ENCODE measurements around the gene CDC42BPB. TPM values are rescaled to one million over a fixed set of nuclear protein-coding genes. Genes with fewer than 3 reads are reported as not detected.

Gene CDC42BPB
- polyA plus RNA-seq, 1 donor (not counting 4 experiments of a cell fraction or from before 2014, with no cell fraction given), result 41.3 TPM

DNA sequence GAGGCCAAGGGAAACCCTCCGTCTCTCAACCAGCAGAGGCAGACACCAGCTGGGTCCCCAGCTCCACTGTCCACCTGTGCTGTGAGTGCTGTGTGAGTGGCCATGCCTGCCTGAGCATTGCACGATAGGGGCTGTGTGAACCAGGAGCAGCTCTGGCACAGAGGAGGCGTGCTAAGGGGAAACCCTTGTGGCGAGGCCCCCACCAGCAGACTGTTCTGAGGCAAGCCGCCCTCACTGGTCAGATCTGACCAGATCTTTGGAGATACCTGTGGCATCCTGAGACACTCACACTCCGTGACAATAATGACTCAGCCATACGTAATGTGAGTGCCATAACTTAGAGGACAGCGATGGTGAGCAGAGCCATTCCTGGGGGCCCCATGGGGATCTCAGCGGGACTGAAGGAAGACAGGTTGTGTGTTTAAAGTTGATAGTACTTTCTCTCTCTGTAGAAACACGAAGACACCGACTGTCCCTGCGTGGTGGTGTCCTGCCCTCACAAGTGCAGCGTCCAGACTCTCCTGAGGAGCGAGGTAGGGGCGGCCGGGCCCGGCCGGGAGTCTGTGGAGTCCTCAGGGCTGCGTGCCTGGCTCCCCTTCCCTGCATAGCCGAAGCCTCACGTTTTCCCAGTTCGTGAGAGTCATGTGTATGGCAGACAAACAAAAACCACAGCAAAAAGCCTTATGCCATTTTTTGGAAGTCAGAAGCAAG, 171.5 kb downstream of the CDC42BPB start:
- H3K79me2 ChIP-seq (ENCODE audit: control insufficient read depth, insufficient read depth, low read length), result no peaks in the 10 kb centered on the region
- no peak overlapping the region for H3K9ac ChIP-seq (ENCODE audit: control insufficient read depth, extremely low read depth, insufficient read depth, low read length)
- H3K9me1 ChIP-seq (ENCODE audit: control insufficient read depth, extremely low read depth, insufficient read depth, low read length), result no peaks in the 10 kb centered on the region
- H3K27ac ChIP-seq (ENCODE audit: control insufficient read depth, insufficient read depth, low read length), result no peak overlapping the region
- H3K9me3 ChIP-seq (ENCODE audit: control insufficient read depth, low read depth, low read length), result no peaks in the 10 kb centered on the region
- dilution Hi-C loops (cut with MboI; ENCODE audit: extremely low pct_ligation_motif_present, low sequenced_read_pairs), result no loop called here
- FAIRE-seq (no peak), DNase-seq (ENCODE audit: low read depth, low spot score) (no peak)
- no peak overlapping the region for H3K4me2 ChIP-seq (ENCODE audit: control insufficient read depth, extremely low read depth, insufficient read depth, low read depth, low read length)
- peaks cover 11 to 21% of the 10 kb centered on the region in 2 experiments for H3K36me3 ChIP-seq (ENCODE audit: control insufficient read depth in 2 of 2, extremely low read depth in 1 of 2, insufficient read depth in 2 of 2, low read length in 2 of 2)
- no peaks in the 10 kb centered on the region for H4K20me1 ChIP-seq (ENCODE audit: control insufficient read depth, extremely low read depth, insufficient read depth, low read length)
- no peak overlapping the region for H3K4me3 ChIP-seq (ENCODE audit: control insufficient read depth in 2 of 3, extremely low read depth in 1 of 3, insufficient read depth in 2 of 3, low read depth in 1 of 3, low read length in 3 of 3)
- TF ChIP-seq, protein P1, sequence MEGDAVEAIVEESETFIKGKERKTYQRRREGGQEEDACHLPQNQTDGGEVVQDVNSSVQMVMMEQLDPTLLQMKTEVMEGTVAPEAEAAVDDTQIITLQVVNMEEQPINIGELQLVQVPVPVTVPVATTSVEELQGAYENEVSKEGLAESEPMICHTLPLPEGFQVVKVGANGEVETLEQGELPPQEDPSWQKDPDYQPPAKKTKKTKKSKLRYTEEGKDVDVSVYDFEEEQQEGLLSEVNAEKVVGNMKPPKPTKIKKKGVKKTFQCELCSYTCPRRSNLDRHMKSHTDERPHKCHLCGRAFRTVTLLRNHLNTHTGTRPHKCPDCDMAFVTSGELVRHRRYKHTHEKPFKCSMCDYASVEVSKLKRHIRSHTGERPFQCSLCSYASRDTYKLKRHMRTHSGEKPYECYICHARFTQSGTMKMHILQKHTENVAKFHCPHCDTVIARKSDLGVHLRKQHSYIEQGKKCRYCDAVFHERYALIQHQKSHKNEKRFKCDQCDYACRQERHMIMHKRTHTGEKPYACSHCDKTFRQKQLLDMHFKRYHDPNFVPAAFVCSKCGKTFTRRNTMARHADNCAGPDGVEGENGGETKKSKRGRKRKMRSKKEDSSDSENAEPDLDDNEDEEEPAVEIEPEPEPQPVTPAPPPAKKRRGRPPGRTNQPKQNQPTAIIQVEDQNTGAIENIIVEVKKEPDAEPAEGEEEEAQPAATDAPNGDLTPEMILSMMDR (optimal IDR thresholded peaks at IDR 0.05 in 1 of 3, IDR thresholded peaks at IDR 0.05 in 1 of 3, conservative IDR thresholded peaks at IDR 0.05 in 1 of 3; ENCODE audit: extremely low read depth in 1 of 3, insufficient read depth in 2 of 3, low read length in 3 of 3), result no peak
- no peak for TF ChIP-seq EZH2 (IDR thresholded peaks at IDR 0.05; ENCODE audit: low read length)
- H3K4me1 ChIP-seq (ENCODE audit: control insufficient read depth, extremely low read depth, insufficient read depth, low read length), result no peaks in the 10 kb centered on the region
- H3K27me3 ChIP-seq (ENCODE audit: control insufficient read depth, extremely low read depth, insufficient read depth, low read length), result no peaks in the 10 kb centered on the region
- H2AFZ ChIP-seq (ENCODE audit: control insufficient read depth, low read length), result no peak overlapping the region

DNA sequence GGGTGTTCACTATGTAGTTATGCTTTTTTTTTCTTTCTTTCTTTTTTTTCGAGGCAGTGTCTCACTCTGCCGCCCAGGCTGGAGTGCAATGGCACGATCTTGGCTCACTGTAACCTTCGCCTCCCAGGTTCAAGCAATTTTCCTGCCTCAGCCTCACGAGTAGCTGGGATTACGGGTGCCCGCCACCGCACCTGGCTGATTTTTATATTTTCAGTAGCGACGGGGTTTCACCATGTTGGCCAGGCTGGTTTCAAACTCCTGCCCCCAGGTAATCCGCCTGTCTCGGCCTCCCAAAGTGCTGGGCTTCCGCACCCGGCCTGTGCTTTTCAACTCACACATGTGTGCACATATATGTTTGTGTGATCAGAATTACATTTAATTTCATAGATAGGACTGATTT, 173.8 kb downstream of the CDC42BPB start:
- Histone ChIP-seq H3K9ac (ENCODE audit: control insufficient read depth, extremely low read depth, insufficient read depth, low read length) (no peak overlapping the region), H3K36me3 (ENCODE audit: control insufficient read depth in 2 of 2, extremely low read depth in 1 of 2, insufficient read depth in 2 of 2, low read length in 2 of 2) (peaks cover 9 to 17% of the 10 kb centered on the region in 2 experiments), H3K27ac (ENCODE audit: control insufficient read depth, insufficient read depth, low read length) (no peak overlapping the region), H2AFZ (ENCODE audit: control insufficient read depth, low read length) (no peak overlapping the region), H3K27me3 (ENCODE audit: control insufficient read depth, extremely low read depth, insufficient read depth, low read length) (no peaks in the 10 kb centered on the region), H4K20me1 (ENCODE audit: control insufficient read depth, extremely low read depth, insufficient read depth, low read length) (no peaks in the 10 kb centered on the region), H3K9me1 (ENCODE audit: control insufficient read depth, extremely low read depth, insufficient read depth, low read length) (no peaks in the 10 kb centered on the region), H3K4me1 (ENCODE audit: control insufficient read depth, extremely low read depth, insufficient read depth, low read length) (no peaks in the 10 kb centered on the region), H3K79me2 (ENCODE audit: control insufficient read depth, insufficient read depth, low read length) (no peaks in the 10 kb centered on the region), H3K4me3 (ENCODE audit: control insufficient read depth in 2 of 3, extremely low read depth in 1 of 3, insufficient read depth in 2 of 3, low read depth in 1 of 3, low read length in 3 of 3) (no peak overlapping the region), H3K9me3 (ENCODE audit: control insufficient read depth, low read depth, low read length) (no peaks in the 10 kb centered on the region), H3K4me2 (ENCODE audit: control insufficient read depth, extremely low read depth, insufficient read depth, low read depth, low read length) (no peak overlapping the region)
- no peak for DNase-seq (ENCODE audit: low read depth, low spot score)
- TF ChIP-seq EZH2 (IDR thresholded peaks at IDR 0.05; ENCODE audit: low read length), result no peak
- TF ChIP-seq, protein P1 (optimal IDR thresholded peaks at IDR 0.05 in 1 of 3, IDR thresholded peaks at IDR 0.05 in 1 of 3, conservative IDR thresholded peaks at IDR 0.05 in 1 of 3; ENCODE audit: extremely low read depth in 1 of 3, insufficient read depth in 2 of 3, low read length in 3 of 3), result no peak
- dilution Hi-C loops (cut with MboI; ENCODE audit: extremely low pct_ligation_motif_present, low sequenced_read_pairs), result no loop called here
- FAIRE-seq, result no peak
